Activated naive CD8-positive, alpha-beta T cell treated with anti-CD3 and anti-CD28 coated beads, Interleukin-2, amount 10 ng/mL, durations not matched to agents 7 days and 5 days (primary cell): ENCODE data around the gene TPRG1L. TPM values are rescaled to one million over a fixed set of nuclear protein-coding genes. Genes with fewer than 3 reads are reported as not detected.
"Not testable (repeated sequence)": the region's sequence is repeated elsewhere in the genome, so short reads cannot be mapped to it uniquely, and the experiment has no call there.

Source experiments
- ATAC-seq: fragments of 150-1000 bp; cut with Tn5 transposase; one replicate; pipeline ENCODE4 v1.10.0; 2021; ENCODE audit warnings: low read depth, moderate library complexity
- POLR2A ChIA-PET: fragments of 350-600 bp; sonication (Branson Sonifier 250); formaldehyde crosslinking; loops from one replicate; lab custom pipeline; 2021; ENCODE audit warnings: antibody characterized with exemption; lab: Charles Lee
- DNase-seq: peaks from one replicate; pipeline ENCODE4 v3.0.0; 2021
- H3K27ac Mint-ChIP-seq: one replicate; pipeline ENCODE4 v1.8.0; 2022; ENCODE audit warnings: mild to moderate bottlenecking, mixed read lengths
- H3K27me3 Mint-ChIP-seq: one replicate; pipeline ENCODE4 v1.8.0; 2022; ENCODE audit warnings: mild to moderate bottlenecking, moderate library complexity, mixed read lengths
- H3K36me3 Mint-ChIP-seq: one replicate; pipeline ENCODE4 v1.8.0; 2021; ENCODE audit warnings: mild to moderate bottlenecking, mixed read lengths
- H3K4me1 Mint-ChIP-seq: one replicate; pipeline ENCODE4 v1.8.0; 2021; ENCODE audit warnings: mixed read lengths
- H3K4me3 Mint-ChIP-seq: one replicate; pipeline ENCODE4 v1.8.0; 2022; ENCODE audit warnings: mild to moderate bottlenecking, moderate library complexity, mixed read lengths
- H3K9me3 Mint-ChIP-seq: one replicate; pipeline ENCODE4 v1.8.0; 2021; ENCODE audit warnings: mixed read lengths
- total RNA-seq, 2 experiments: library from RNA; stranded (reverse); gene quantifications; one replicate each; pipeline ENCODE4 v1.2.3, GENCODE V29; 2021

The TPRG1L gene
- total RNA-seq, 2 experiments from 2014 or later = 23.8 to 29.4 TPM

DNA sequence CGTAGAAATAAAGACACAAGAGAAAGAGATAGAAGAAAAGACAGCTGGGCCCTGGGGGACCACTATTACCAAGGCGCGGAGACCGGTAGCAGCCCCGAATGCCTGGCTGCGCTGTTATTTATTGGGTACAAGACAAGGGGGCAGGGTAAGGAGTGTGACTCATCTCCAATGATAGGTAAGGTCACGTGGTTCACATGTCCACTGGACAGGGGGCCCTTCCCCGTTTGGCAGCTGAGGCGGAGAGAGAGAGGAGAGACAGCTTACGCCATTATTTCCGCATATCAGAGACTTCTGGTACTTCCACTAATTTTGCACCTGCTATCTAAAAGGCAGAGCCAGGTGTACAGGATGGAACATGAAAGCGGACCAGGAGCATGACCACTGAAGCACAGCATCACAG is 4.1 kb upstream of the TPRG1L start:
- peaks cover 1% of the 10 kb centered on the region for H3K36me3 Mint-ChIP-seq
- POLR2A ChIA-PET = no interaction called here
- H3K27ac Mint-ChIP-seq = no peak overlapping the region
- H3K27me3 Mint-ChIP-seq = peaks cover 2% of the 10 kb centered on the region
- H3K9me3 Mint-ChIP-seq = no peaks in the 10 kb centered on the region
- H3K4me1 Mint-ChIP-seq = peaks cover 14% of the 10 kb centered on the region
- H3K4me3 Mint-ChIP-seq = no peak overlapping the region
- DNase-seq (no peak), ATAC-seq (no peak)

GRCh38 chr1:3621151-3621671 is 3.6 kb upstream of the TPRG1L start:
- DNase-seq, H3K9me3 Mint-ChIP-seq, H3K27ac Mint-ChIP-seq, POLR2A ChIA-PET, H3K36me3 Mint-ChIP-seq, ATAC-seq, H3K27me3 Mint-ChIP-seq: not testable (repeated sequence)
- peaks cover 19% of the 10 kb centered on the region for H3K4me1 Mint-ChIP-seq
- peak overlapping the region; percentile 10 for H3K4me3 Mint-ChIP-seq

DNA sequence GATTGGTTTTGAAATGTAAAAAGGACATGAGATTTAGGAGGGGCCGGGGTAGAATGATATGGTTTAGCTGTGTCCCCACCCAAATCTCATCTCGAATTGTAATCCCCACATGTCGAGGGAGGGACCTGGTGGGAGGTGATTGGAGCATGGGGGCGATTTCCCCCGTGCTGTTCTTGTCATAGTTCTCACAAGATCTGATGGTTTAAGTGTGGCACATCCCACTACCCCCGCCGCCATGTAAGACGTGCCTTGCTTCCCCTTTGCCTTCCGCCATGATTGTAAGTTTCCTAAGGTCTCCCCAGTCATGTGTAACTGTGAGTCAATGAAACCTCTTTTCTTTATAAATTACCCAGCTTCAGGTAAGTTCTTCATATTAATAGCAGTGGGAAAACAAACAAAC is 2.7 kb upstream of the TPRG1L start:
- H3K4me1 Mint-ChIP-seq = peaks cover 20% of the 10 kb centered on the region
- H3K36me3 Mint-ChIP-seq, H3K9me3 Mint-ChIP-seq, POLR2A ChIA-PET, H3K4me3 Mint-ChIP-seq, DNase-seq, ATAC-seq, H3K27me3 Mint-ChIP-seq, H3K27ac Mint-ChIP-seq: not testable (repeated sequence)

- DNase-seq = no peak
- peaks cover 2% of the 10 kb centered on the region for H3K27me3 Mint-ChIP-seq
- H3K36me3 Mint-ChIP-seq = peaks cover 3% of the 10 kb centered on the region
- no peaks in the 10 kb centered on the region for H3K9me3 Mint-ChIP-seq
- POLR2A ChIA-PET = interaction anchor here (1.2 kb wide), 1 partner anchor 26 kb away, joined by 3 read pairs; the partner anchor contains the start of gene WRAP73
- no peak for ATAC-seq
- peaks cover 21% of the 10 kb centered on the region for H3K4me1 Mint-ChIP-seq
- H3K4me3 Mint-ChIP-seq = peak overlapping the region; percentile 95
- peak overlapping the region; percentile 94 for H3K27ac Mint-ChIP-seq
Observed at GRCh38 chr1:3623441-3624199, 1.2 kb upstream of the TPRG1L start.

GRCh38 chr1:3625151-3625907 is 514 bp downstream of the TPRG1L start:
- peak overlapping the region; percentile 95 for H3K4me3 Mint-ChIP-seq
- DNase-seq = peak; percentile 55
- peaks cover 2% of the 10 kb centered on the region for H3K27me3 Mint-ChIP-seq
- no peaks in the 10 kb centered on the region for H3K9me3 Mint-ChIP-seq
- POLR2A ChIA-PET = no interaction called here
- peak; percentile 27 for ATAC-seq
- peak overlapping the region; percentile 94 for H3K27ac Mint-ChIP-seq
- H3K36me3 Mint-ChIP-seq = peaks cover 3% of the 10 kb centered on the region
- H3K4me1 Mint-ChIP-seq = peaks cover 21% of the 10 kb centered on the region

DNA sequence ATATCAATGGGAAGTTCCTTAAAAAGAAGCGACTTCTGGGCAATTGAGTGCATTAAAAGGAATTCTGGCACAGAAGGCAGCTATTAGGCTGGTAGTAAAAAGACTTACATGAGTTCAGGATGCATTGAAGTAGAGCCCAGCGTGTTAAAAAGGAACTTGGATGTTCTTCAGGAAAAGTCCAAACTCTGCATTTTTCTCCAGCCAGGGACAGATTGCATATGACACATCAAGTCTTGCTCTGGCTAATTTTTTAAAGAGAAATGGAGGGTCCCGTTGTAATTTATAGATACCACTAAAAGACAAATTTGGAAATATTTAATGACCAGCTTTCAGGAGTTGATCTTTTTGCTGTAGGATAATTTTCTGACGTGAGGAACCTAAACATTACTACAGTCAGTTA is 1.2 kb downstream of the TPRG1L start:
- Mint-ChIP-seq H3K4me3 (peak overlapping the region; percentile 64), H3K9me3 (no peaks in the 10 kb centered on the region), H3K27me3 (peaks cover 2% of the 10 kb centered on the region), H3K27ac (no peak overlapping the region), H3K4me1 (peaks cover 18% of the 10 kb centered on the region), H3K36me3 (peaks cover 3% of the 10 kb centered on the region)
- POLR2A ChIA-PET = no interaction called here
- no peak for ATAC-seq
- no peak for DNase-seq

DNA sequence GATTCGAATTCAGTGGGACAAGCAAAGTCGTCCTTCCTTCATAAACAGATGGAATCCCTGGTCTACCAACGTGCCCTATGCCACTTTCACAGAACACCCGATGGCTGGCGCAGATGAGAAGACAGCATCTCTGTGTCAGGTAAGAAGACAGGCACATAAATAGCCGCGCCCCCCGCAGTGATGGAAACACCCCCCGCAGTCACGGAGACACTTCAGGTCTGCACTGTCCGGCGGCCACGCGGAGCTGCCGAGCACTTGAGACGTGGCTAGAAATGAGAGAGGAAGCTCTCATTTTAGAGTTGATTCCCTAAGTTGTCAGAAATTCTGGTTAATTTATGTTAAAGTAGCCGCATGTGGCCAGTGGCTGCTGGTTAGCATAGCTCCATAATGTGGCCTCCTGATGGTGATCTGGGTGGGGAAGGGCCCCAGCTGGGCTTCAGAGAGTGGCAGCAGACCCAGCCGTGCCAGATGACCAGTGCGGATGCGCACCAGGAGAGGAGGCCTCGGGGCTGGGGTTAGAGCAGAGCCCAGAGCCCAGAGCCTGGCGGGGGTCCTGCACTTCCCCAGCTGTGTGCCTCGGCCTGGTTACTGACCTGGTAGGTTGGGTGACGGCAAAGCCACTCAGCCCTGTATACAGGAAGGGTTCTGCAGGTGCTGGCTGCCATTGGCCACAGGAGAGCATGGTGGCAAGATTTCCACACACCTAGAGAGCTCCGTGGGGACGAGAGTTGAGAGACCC is 2.9 kb downstream of the TPRG1L start:
- peaks cover 3% of the 10 kb centered on the region for H3K36me3 Mint-ChIP-seq
- H3K4me3 Mint-ChIP-seq = no peak overlapping the region
- H3K4me1 Mint-ChIP-seq = peaks cover 18% of the 10 kb centered on the region
- POLR2A ChIA-PET = no interaction called here
- H3K27ac Mint-ChIP-seq = no peak overlapping the region
- peaks cover 2% of the 10 kb centered on the region for H3K27me3 Mint-ChIP-seq
- DNase-seq = no peak
- no peak for ATAC-seq
- H3K9me3 Mint-ChIP-seq = no peaks in the 10 kb centered on the region

DNA sequence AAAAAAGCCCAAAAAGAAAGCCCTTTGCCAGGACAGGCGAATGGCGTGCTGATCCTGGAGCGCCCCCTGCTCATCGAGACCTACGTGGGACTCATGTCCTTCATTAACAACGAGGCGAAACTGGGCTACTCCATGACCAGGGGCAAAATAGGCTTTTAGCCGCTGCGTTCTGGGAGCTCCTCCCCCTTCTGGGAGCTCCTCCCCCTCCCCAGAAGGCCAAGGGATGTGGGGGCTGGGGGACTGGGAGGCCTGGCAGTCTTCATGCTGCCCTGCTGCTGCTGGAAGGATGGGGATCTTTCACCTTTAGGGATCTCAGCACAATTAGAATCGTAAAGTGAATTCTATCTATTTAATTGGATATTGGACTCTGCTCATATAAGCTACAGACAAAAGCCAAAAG is 3.6 kb downstream of the TPRG1L start:
- H3K4me3 Mint-ChIP-seq = no peak overlapping the region
- H3K27me3 Mint-ChIP-seq = no peaks in the 10 kb centered on the region
- H3K4me1 Mint-ChIP-seq = peaks cover 17% of the 10 kb centered on the region
- no peak overlapping the region for H3K27ac Mint-ChIP-seq
- DNase-seq (no peak), ATAC-seq (no peak)
- peaks cover 3% of the 10 kb centered on the region for H3K36me3 Mint-ChIP-seq
- no peaks in the 10 kb centered on the region for H3K9me3 Mint-ChIP-seq
- POLR2A ChIA-PET = no interaction called here

- Mint-ChIP-seq H3K4me3 (no peak overlapping the region), H3K36me3 (peaks cover 2% of the 10 kb centered on the region), H3K27me3 (no peaks in the 10 kb centered on the region), H3K9me3 (no peaks in the 10 kb centered on the region), H3K4me1 (peaks cover 9% of the 10 kb centered on the region), H3K27ac (no peak overlapping the region)
- no peak for DNase-seq
- POLR2A ChIA-PET = no interaction called here
- no peak for ATAC-seq
Observed at GRCh38 chr1:3629561-3630160, 4.8 kb downstream of the TPRG1L start.

- H3K27me3 Mint-ChIP-seq = no peaks in the 10 kb centered on the region
- no peak for DNase-seq
- H3K9me3 Mint-ChIP-seq = no peaks in the 10 kb centered on the region
- POLR2A ChIA-PET = no interaction called here
- peaks cover 8% of the 10 kb centered on the region for H3K4me1 Mint-ChIP-seq
- no peak overlapping the region for H3K27ac Mint-ChIP-seq
- no peak overlapping the region for H3K4me3 Mint-ChIP-seq
- ATAC-seq = no peak
- peaks cover 2% of the 10 kb centered on the region for H3K36me3 Mint-ChIP-seq
Observed at GRCh38 chr1:3630161-3630611, 5.4 kb downstream of the TPRG1L start.

DNA sequence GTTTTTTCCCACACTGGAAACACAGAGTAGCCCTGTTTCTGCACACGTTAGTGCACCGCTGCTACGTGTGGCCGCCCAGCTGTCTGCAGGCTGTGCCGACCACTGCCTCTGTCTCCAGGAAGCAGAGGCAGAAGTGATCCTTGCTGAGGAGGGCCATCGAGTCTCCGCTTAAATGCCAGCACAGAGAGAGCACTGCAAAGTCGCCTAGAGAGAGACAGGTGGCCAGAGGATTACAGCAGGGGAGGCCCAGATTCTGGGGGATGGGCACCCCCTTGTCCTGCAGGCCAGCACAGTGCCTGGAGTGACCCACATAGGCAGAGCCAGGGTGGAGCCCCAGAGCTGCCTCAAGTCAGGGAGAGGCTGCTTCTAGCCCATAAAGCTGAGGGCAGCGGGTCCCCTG is 6.1 kb downstream of the TPRG1L start:
- Mint-ChIP-seq H3K27me3 (no peaks in the 10 kb centered on the region), H3K9me3 (no peaks in the 10 kb centered on the region), H3K4me3 (no peak overlapping the region), H3K36me3 (peaks cover 2% of the 10 kb centered on the region), H3K4me1 (peaks cover 5% of the 10 kb centered on the region), H3K27ac (no peak overlapping the region)
- DNase-seq = no peak
- ATAC-seq = no peak
- POLR2A ChIA-PET = no interaction called here

DNA sequence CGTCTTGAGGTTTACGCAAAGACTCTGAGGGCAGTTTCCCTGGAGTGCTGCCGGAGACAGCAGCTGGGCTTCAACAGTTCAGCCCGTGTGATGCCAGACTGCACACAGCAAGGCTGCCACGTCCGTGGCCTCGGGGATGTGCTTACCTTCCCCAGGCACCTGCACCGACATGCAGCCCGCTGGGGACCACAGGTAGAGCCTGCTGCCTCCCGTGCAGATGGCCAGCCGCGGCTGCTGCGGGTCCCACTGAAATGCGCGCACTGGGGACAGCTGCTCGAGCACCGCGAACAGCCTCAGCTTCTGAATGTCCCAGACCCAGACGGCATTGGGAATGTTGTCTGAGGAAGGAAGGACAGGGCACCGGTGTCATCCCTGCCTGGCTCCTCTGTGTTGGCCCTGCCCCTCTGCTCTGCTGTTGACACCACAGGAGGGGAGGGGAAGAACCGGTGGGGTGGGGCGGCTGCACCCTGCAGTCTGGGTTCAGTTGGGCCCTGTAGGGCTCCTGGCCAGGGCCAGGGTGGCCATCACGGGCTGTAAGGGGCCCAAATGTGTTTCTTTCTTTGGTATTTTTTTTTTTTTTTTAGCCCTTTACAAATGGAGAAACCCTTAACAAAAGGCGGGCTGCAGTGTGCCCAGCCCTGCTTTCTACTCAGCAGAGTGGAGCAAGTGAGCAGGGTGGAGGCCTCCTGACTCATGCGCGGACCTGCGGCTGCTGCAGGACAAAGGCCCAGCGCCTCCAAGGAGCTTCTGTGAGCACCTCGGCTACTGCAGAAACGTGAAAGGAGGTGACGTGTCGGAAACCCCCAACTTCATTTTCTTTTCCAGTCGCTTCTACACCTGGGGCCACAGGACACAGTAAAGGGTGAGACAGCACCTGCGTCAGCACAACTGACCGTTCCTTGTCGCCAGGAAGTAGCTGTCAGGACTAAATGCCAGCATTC is 6.8 kb downstream of the TPRG1L start:
- Mint-ChIP-seq H3K27me3 (no peaks in the 10 kb centered on the region), H3K4me1 (peaks cover 1% of the 10 kb centered on the region), H3K4me3 (no peak overlapping the region), H3K36me3 (no peaks in the 10 kb centered on the region), H3K9me3 (no peaks in the 10 kb centered on the region), H3K27ac (no peak overlapping the region)
- no peak for ATAC-seq
- DNase-seq = no peak
- POLR2A ChIA-PET = no interaction called here
